Ovary (tissue), 3 donors: Measurements from ENCODE around the gene GSTO2.

ENCODE experiments used
- POLR2A ChIP-seq: fragments of 450-650 bp; IDR thresholded peaks from one replicate; pipeline ENCODE4 v1.6.1; 2017; ENCODE audit warnings: antibody characterized with exemption, mild to moderate bottlenecking, moderate library complexity
- TF ChIP-seq, protein P1 (sequence below), 3 donors: fragments of 450-650 bp in 2 of 3; fragments of 200-600 bp in 1 of 3; IDR thresholded peaks; one replicate each; pipeline versions ENCODE4 v1.5.1 to v1.8.0; 2016 to 2022; ENCODE audit warnings: antibody characterized with exemption in 3 of 3, mild to moderate bottlenecking in 1 of 3
- donor health status: DM: no; HTN: no; CAD: no.

GRCh38 chr10:104286939-104287338, 18.0 kb downstream of the GSTO2 start:
- TF ChIP-seq, protein P1, sequence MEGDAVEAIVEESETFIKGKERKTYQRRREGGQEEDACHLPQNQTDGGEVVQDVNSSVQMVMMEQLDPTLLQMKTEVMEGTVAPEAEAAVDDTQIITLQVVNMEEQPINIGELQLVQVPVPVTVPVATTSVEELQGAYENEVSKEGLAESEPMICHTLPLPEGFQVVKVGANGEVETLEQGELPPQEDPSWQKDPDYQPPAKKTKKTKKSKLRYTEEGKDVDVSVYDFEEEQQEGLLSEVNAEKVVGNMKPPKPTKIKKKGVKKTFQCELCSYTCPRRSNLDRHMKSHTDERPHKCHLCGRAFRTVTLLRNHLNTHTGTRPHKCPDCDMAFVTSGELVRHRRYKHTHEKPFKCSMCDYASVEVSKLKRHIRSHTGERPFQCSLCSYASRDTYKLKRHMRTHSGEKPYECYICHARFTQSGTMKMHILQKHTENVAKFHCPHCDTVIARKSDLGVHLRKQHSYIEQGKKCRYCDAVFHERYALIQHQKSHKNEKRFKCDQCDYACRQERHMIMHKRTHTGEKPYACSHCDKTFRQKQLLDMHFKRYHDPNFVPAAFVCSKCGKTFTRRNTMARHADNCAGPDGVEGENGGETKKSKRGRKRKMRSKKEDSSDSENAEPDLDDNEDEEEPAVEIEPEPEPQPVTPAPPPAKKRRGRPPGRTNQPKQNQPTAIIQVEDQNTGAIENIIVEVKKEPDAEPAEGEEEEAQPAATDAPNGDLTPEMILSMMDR (IDR thresholded peaks at IDR 0.05) = no peak
- no peak for TF ChIP-seq POLR2A
